Neural progenitor cell (in vitro differentiated cells): ENCODE results near the gene VTI1A. TPM values are rescaled to one million over a fixed set of nuclear protein-coding genes. Genes with fewer than 3 reads are reported as not detected.

Source experiments
- DNase-seq: peaks from one replicate; pipeline ENCODE4 v3.0.0-alpha.2; 2016; ENCODE audit warnings: low spot score
- H2AFZ ChIP-seq: fragments of 200-600 bp; sonication (generic); replicated peaks from 2 replicates; pipeline ENCODE4 v1.6.1; 2016; ENCODE audit warnings: antibody characterized with exemption
- H3F3A ChIP-seq: fragments of 200-600 bp; sonication (generic); 2 replicates; pipeline ENCODE4 v1.6.1; 2016; ENCODE audit warnings: antibody characterized with exemption, low read depth
- H3K27ac ChIP-seq: fragments of 200-600 bp; sonication (generic); 2 replicates; pipeline ENCODE4 v1.5.1; 2016; ENCODE audit warnings: mild to moderate bottlenecking
- H3K27me3 ChIP-seq: fragments of 200-600 bp; sonication (generic); 2 replicates; pipeline ENCODE4 v1.6.1; 2016; ENCODE audit warnings: mild to moderate bottlenecking, moderate library complexity
- H3K36me3 ChIP-seq: fragments of 200-600 bp; sonication (generic); 2 replicates; pipeline ENCODE4 v1.5.1; 2016
- H3K4me1 ChIP-seq: fragments of 200-600 bp; sonication (generic); 2 replicates; pipeline ENCODE4 v1.6.1; 2016; ENCODE audit warnings: mixed run types
- H3K4me2 ChIP-seq: fragments of 200-600 bp; sonication (generic); 2 replicates; pipeline ENCODE4 v1.6.1; 2016
- H3K4me3 ChIP-seq: fragments of 200-600 bp; sonication (generic); 2 replicates; pipeline ENCODE4 v1.5.1; 2016
- H3K79me2 ChIP-seq: fragments of 200-600 bp; sonication (generic); 2 replicates; pipeline ENCODE4 v1.6.1; 2016; ENCODE audit warnings: low read depth
- H3K9ac ChIP-seq: fragments of 200-600 bp; sonication (generic); 2 replicates; pipeline ENCODE4 v1.6.1; 2016
- H3K9me3 ChIP-seq: fragments of 200-600 bp; sonication (generic); 2 replicates; pipeline ENCODE4 v1.5.1; 2016; ENCODE audit warnings: low read depth
- H4K20me1 ChIP-seq: fragments of 200-600 bp; sonication (generic); 2 replicates; pipeline ENCODE4 v1.6.1; 2016; ENCODE audit warnings: low read depth
- H3K27ac Mint-ChIP-seq: 3 replicates; pipeline ENCODE4 v1.8.0; 2021; ENCODE audit warnings: mixed read lengths
- H3K27me3 Mint-ChIP-seq: 2 replicates; pipeline ENCODE4 v1.8.0; 2022; ENCODE audit warnings: low read depth, mild to moderate bottlenecking, inconsistent platforms, moderate library complexity, mixed read lengths; ENCODE audit not compliant: insufficient read depth
- H3K36me3 Mint-ChIP-seq: 3 replicates; pipeline ENCODE4 v1.8.0; 2021; ENCODE audit warnings: mixed read lengths
- H3K4me1 Mint-ChIP-seq: 3 replicates; pipeline ENCODE4 v1.8.0; 2021; ENCODE audit warnings: mixed read lengths
- H3K4me3 Mint-ChIP-seq: 3 replicates; pipeline ENCODE4 v1.8.0; 2021; ENCODE audit warnings: mild to moderate bottlenecking, moderate library complexity, mixed read lengths
- H3K9me3 Mint-ChIP-seq: 3 replicates; pipeline ENCODE4 v1.8.0; 2020; ENCODE audit warnings: mixed read lengths
- EZH2 ChIP-seq: fragments of 200-600 bp; sonication (generic); IDR thresholded peaks from 2 replicates; pipeline ENCODE4 v1.6.1; 2017; ENCODE audit warnings: antibody characterized with exemption, mild to moderate bottlenecking, moderate library complexity
- EZH2phosphoT487 ChIP-seq: fragments of 200-600 bp; sonication (generic); IDR thresholded peaks from 2 replicates; pipeline ENCODE4 v1.6.1; 2017; ENCODE audit warnings: antibody characterized with exemption
- total RNA-seq: library from RNA; depleted of rRNA; stranded (reverse); fragments of >200 nt; gene quantifications from 2 replicates; pipeline ENCODE4 v1.2.3, GENCODE V29; 2015; ENCODE audit warnings: low replicate concordance
- TF ChIP-seq, protein P1 (sequence below): fragments of 200-600 bp; sonication (generic); IDR thresholded peaks from 2 replicates; pipeline ENCODE4 v1.5.1; 2017; ENCODE audit warnings: antibody characterized with exemption, mild to moderate bottlenecking

Gene VTI1A
- total RNA-seq, 1 donor from 2014 or later: 28.8 TPM

GRCh38 chr10:112768121-112768520 is 321.1 kb downstream of the VTI1A start:
- H3K27me3 ChIP-seq: no peaks in the 10 kb centered on the region
- Mint-ChIP-seq H3K9me3 (peaks cover 4% of the 10 kb centered on the region), H3K36me3 (peaks cover 7% of the 10 kb centered on the region), H3K27me3 (no peaks in the 10 kb centered on the region), H3K27ac (no peak overlapping the region), H3K4me3 (no peak overlapping the region), H3K4me1 (no peaks in the 10 kb centered on the region)
- H3K27ac ChIP-seq: peak overlapping the region; percentile 25
- H3K9me3 ChIP-seq: no peaks in the 10 kb centered on the region
- no peaks in the 10 kb centered on the region for H3K36me3 ChIP-seq
- H3K79me2 ChIP-seq: no peaks in the 10 kb centered on the region
- peak overlapping the region; percentile 33 for H3K4me2 ChIP-seq
- TF ChIP-seq EZH2: no peak
- TF ChIP-seq, protein P1, sequence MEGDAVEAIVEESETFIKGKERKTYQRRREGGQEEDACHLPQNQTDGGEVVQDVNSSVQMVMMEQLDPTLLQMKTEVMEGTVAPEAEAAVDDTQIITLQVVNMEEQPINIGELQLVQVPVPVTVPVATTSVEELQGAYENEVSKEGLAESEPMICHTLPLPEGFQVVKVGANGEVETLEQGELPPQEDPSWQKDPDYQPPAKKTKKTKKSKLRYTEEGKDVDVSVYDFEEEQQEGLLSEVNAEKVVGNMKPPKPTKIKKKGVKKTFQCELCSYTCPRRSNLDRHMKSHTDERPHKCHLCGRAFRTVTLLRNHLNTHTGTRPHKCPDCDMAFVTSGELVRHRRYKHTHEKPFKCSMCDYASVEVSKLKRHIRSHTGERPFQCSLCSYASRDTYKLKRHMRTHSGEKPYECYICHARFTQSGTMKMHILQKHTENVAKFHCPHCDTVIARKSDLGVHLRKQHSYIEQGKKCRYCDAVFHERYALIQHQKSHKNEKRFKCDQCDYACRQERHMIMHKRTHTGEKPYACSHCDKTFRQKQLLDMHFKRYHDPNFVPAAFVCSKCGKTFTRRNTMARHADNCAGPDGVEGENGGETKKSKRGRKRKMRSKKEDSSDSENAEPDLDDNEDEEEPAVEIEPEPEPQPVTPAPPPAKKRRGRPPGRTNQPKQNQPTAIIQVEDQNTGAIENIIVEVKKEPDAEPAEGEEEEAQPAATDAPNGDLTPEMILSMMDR: no peak
- no peak for TF ChIP-seq EZH2phosphoT487
- DNase-seq: peak; percentile 27
- H3K4me3 ChIP-seq: no peak overlapping the region
- no peak overlapping the region for H2AFZ ChIP-seq
- H4K20me1 ChIP-seq: no peaks in the 10 kb centered on the region
- peaks cover 9% of the 10 kb centered on the region for H3K4me1 ChIP-seq
- H3K9ac ChIP-seq: no peak overlapping the region
- peaks cover 10% of the 10 kb centered on the region for H3F3A ChIP-seq

GRCh38 chr10:112769081-112769480 is 322.1 kb downstream of the VTI1A start:
- Histone ChIP-seq H2AFZ (no peak overlapping the region), H3K9me3 (no peaks in the 10 kb centered on the region), H3K79me2 (no peaks in the 10 kb centered on the region), H3K27me3 (no peaks in the 10 kb centered on the region), H4K20me1 (no peaks in the 10 kb centered on the region), H3K4me3 (no peak overlapping the region), H3F3A (peaks cover 10% of the 10 kb centered on the region), H3K36me3 (no peaks in the 10 kb centered on the region), H3K9ac (no peak overlapping the region), H3K27ac (no peak overlapping the region), H3K4me1 (peaks cover 9% of the 10 kb centered on the region), H3K4me2 (no peak overlapping the region)
- H3K9me3 Mint-ChIP-seq: peaks cover 4% of the 10 kb centered on the region
- TF ChIP-seq EZH2phosphoT487 (no peak), EZH2 (no peak)
- TF ChIP-seq, protein P1: no peak
- H3K4me1 Mint-ChIP-seq: no peaks in the 10 kb centered on the region
- H3K27me3 Mint-ChIP-seq: no peaks in the 10 kb centered on the region
- no peak overlapping the region for H3K27ac Mint-ChIP-seq
- no peak for DNase-seq
- H3K36me3 Mint-ChIP-seq: peaks cover 7% of the 10 kb centered on the region
- no peak overlapping the region for H3K4me3 Mint-ChIP-seq

GRCh38 chr10:112769611-112770370 is 322.8 kb downstream of the VTI1A start:
- H4K20me1 ChIP-seq: no peaks in the 10 kb centered on the region
- no peaks in the 10 kb centered on the region for H3K79me2 ChIP-seq
- H3K9me3 ChIP-seq: no peaks in the 10 kb centered on the region
- no peak overlapping the region for H3K4me2 ChIP-seq
- no peaks in the 10 kb centered on the region for H3K36me3 ChIP-seq
- peaks cover 9% of the 10 kb centered on the region for H3K4me1 ChIP-seq
- no peak overlapping the region for H2AFZ ChIP-seq
- H3K4me3 ChIP-seq: no peak overlapping the region
- Mint-ChIP-seq H3K27ac (no peak overlapping the region), H3K4me1 (no peaks in the 10 kb centered on the region), H3K9me3 (peaks cover 4% of the 10 kb centered on the region), H3K36me3 (peaks cover 7% of the 10 kb centered on the region), H3K4me3 (no peak overlapping the region), H3K27me3 (no peaks in the 10 kb centered on the region)
- peaks cover 10% of the 10 kb centered on the region for H3F3A ChIP-seq
- H3K27me3 ChIP-seq: no peaks in the 10 kb centered on the region
- no peak for TF ChIP-seq EZH2phosphoT487
- no peak for TF ChIP-seq EZH2
- TF ChIP-seq, protein P1: no peak
- H3K9ac ChIP-seq: no peak overlapping the region
- H3K27ac ChIP-seq: no peak overlapping the region
- DNase-seq: no peak
